Central memory CD8-positive, alpha-beta T cell (primary cell): ENCODE measurements around the gene KIF4B.

Experiments used
- ATAC-seq: fragments of 150-1000 bp; cut with Tn5 transposase; replicated peaks from 2 replicates; pipeline ENCODE4 v1.10.0; 2022; ENCODE audit warnings: mild to moderate bottlenecking, moderate FRiP score, moderate number of reproducible peaks; ENCODE audit not compliant: poor library complexity, severe bottlenecking; ENCODE audit errors: extremely low read depth
- DNase-seq, 2 donors: peaks; one replicate each; pipeline ENCODE4 v3.0.0; 2021; ENCODE audit warnings: low spot score in 2 of 2
- H3K27ac Mint-ChIP-seq: one replicate; pipeline ENCODE4 v1.8.0; 2022; ENCODE audit warnings: low read depth, mild to moderate bottlenecking, moderate library complexity, mixed read lengths
- H3K27me3 Mint-ChIP-seq: one replicate; pipeline ENCODE4 v1.8.0; 2022; ENCODE audit warnings: mixed read lengths
- H3K36me3 Mint-ChIP-seq: one replicate; pipeline ENCODE4 v1.8.0; 2022; ENCODE audit warnings: mild to moderate bottlenecking, moderate library complexity, mixed read lengths; ENCODE audit not compliant: insufficient read depth
- H3K4me1 Mint-ChIP-seq: one replicate; pipeline ENCODE4 v1.8.0; 2022; ENCODE audit warnings: mixed read lengths
- H3K4me3 Mint-ChIP-seq: one replicate; pipeline ENCODE4 v1.8.0; 2022; ENCODE audit warnings: mild to moderate bottlenecking, moderate library complexity, mixed read lengths
- H3K9me3 Mint-ChIP-seq: one replicate; pipeline ENCODE4 v1.8.0; 2022; ENCODE audit warnings: mixed read lengths

The KIF4B gene

GRCh38 chr5:155049569-155050383 lies 36.2 kb downstream of the KIF4B start:
- no peaks in the 10 kb centered on the region for H3K9me3 Mint-ChIP-seq

GRCh38 chr5:155050384-155051019 lies 36.9 kb downstream of the KIF4B start:
- H3K4me1 Mint-ChIP-seq, result no peaks in the 10 kb centered on the region

More at GRCh38 chr5:155049569-155050383, 36.2 kb downstream of the KIF4B start:
- Mint-ChIP-seq H3K36me3 (no peaks in the 10 kb centered on the region), H3K27ac (no peak overlapping the region), H3K4me1 (no peaks in the 10 kb centered on the region), H3K4me3 (no peak overlapping the region), H3K27me3 (peaks cover 34% of the 10 kb centered on the region)
- DNase-seq (no peak), ATAC-seq (no peak)

GRCh38 chr5:155052532-155052931 lies 39.0 kb downstream of the KIF4B start:
- DNase-seq (no peak), ATAC-seq (no peak)
- no peak overlapping the region for H3K27ac Mint-ChIP-seq
- no peaks in the 10 kb centered on the region for H3K4me1 Mint-ChIP-seq
- no peaks in the 10 kb centered on the region for H3K9me3 Mint-ChIP-seq
- no peak overlapping the region for H3K4me3 Mint-ChIP-seq
- peaks cover 8% of the 10 kb centered on the region for H3K27me3 Mint-ChIP-seq
- no peaks in the 10 kb centered on the region for H3K36me3 Mint-ChIP-seq

More at GRCh38 chr5:155050384-155051019, 36.9 kb downstream of the KIF4B start:
- H3K27me3 Mint-ChIP-seq, result peaks cover 28% of the 10 kb centered on the region
- H3K36me3 Mint-ChIP-seq, result no peaks in the 10 kb centered on the region
- DNase-seq (no peak), ATAC-seq (no peak)
- no peak overlapping the region for H3K4me3 Mint-ChIP-seq
- H3K9me3 Mint-ChIP-seq, result no peaks in the 10 kb centered on the region
- no peak overlapping the region for H3K27ac Mint-ChIP-seq

- H3K36me3 Mint-ChIP-seq, result no peaks in the 10 kb centered on the region
- no peaks in the 10 kb centered on the region for H3K4me1 Mint-ChIP-seq
- DNase-seq (no peak), ATAC-seq (no peak)
- no peak overlapping the region for H3K27ac Mint-ChIP-seq
- no peaks in the 10 kb centered on the region for H3K9me3 Mint-ChIP-seq
- no peak overlapping the region for H3K4me3 Mint-ChIP-seq
- H3K27me3 Mint-ChIP-seq, result no peaks in the 10 kb centered on the region
Measured at GRCh38 chr5:155053501-155053900, 39.9 kb downstream of the KIF4B start.

- DNase-seq (no peak), ATAC-seq (no peak)
- H3K36me3 Mint-ChIP-seq, result no peaks in the 10 kb centered on the region
- no peak overlapping the region for H3K4me3 Mint-ChIP-seq
- no peak overlapping the region for H3K27ac Mint-ChIP-seq
- H3K9me3 Mint-ChIP-seq, result peaks cover 6% of the 10 kb centered on the region
- no peaks in the 10 kb centered on the region for H3K4me1 Mint-ChIP-seq
- no peaks in the 10 kb centered on the region for H3K27me3 Mint-ChIP-seq
Measured at GRCh38 chr5:155056644-155057269, 43.2 kb downstream of the KIF4B start.

GRCh38 chr5:155057626-155058025 lies 44.1 kb downstream of the KIF4B start:
- H3K36me3 Mint-ChIP-seq, result no peaks in the 10 kb centered on the region
- no peak overlapping the region for H3K27ac Mint-ChIP-seq
- no peaks in the 10 kb centered on the region for H3K4me1 Mint-ChIP-seq
- DNase-seq (no peak), ATAC-seq (no peak)
- no peaks in the 10 kb centered on the region for H3K27me3 Mint-ChIP-seq
- peaks cover 6% of the 10 kb centered on the region for H3K9me3 Mint-ChIP-seq
- no peak overlapping the region for H3K4me3 Mint-ChIP-seq

- Mint-ChIP-seq H3K27me3 (peaks cover 35% of the 10 kb centered on the region), H3K27ac (no peak overlapping the region), H3K4me3 (no peak overlapping the region), H3K36me3 (no peaks in the 10 kb centered on the region), H3K9me3 (peaks cover 6% of the 10 kb centered on the region), H3K4me1 (no peaks in the 10 kb centered on the region)
- DNase-seq (no peak), ATAC-seq (no peak)
Measured at GRCh38 chr5:155064580-155064979, 51.0 kb downstream of the KIF4B start.

- no peak overlapping the region for H3K4me3 Mint-ChIP-seq
- peaks cover 35% of the 10 kb centered on the region for H3K27me3 Mint-ChIP-seq
- DNase-seq (no peak), ATAC-seq (no peak)
- H3K36me3 Mint-ChIP-seq, result no peaks in the 10 kb centered on the region
- H3K27ac Mint-ChIP-seq, result no peak overlapping the region
- no peaks in the 10 kb centered on the region for H3K9me3 Mint-ChIP-seq
- no peaks in the 10 kb centered on the region for H3K4me1 Mint-ChIP-seq
Measured at GRCh38 chr5:155066886-155067595, 53.5 kb downstream of the KIF4B start.
